ENCODE measurements around the gene ADCY2.

The ADCY2 gene

GRCh38 chr5:7846327-7846726 lies 450.4 kb downstream of the ADCY2 start (continued):
- TF ChIP-seq ZNF280C (tag by site-specific recombination; IDR thresholded peaks at IDR 0.05) (no peak), ZNF529 (tag by site-specific recombination; IDR thresholded peaks at IDR 0.05; ENCODE audit: insufficient replicate concordance) (no peak), ZNF48 (tag by site-specific recombination; IDR thresholded peaks at IDR 0.05) (no peak), ZNF366 (tag by site-specific recombination; conservative IDR thresholded peaks at IDR 0.05) (no peak)

- ChIA-PET CTCF (interaction anchor here (3.3 kb wide), 1 partner anchor 9 kb away, joined by 29 read pairs; no protein-coding TSS in a partner anchor), POLR2A (no interaction called here)
- Histone ChIP-seq H3K36me3 (ENCODE audit: control insufficient read depth in 2 of 2, insufficient read depth in 1 of 2, low read length in 2 of 2) (no peaks in the 10 kb centered on the region), H3K4me3 (ENCODE audit: low read depth, low read length) (no peak overlapping the region), H3K9me3 (ENCODE audit: control insufficient read depth, insufficient read depth, low read depth, low read length) (no peaks in the 10 kb centered on the region), H3K4me1 (ENCODE audit: control insufficient read depth, insufficient read depth, low read length) (no peaks in the 10 kb centered on the region), H3K27ac (ENCODE audit: extremely low read depth, low read depth, low read length) (no peak overlapping the region)
- no peak for TF ChIP-seq ZNF26 (tag by site-specific recombination; IDR thresholded peaks at IDR 0.05)
- TF ChIP-seq INSM2 (tag by site-specific recombination; IDR thresholded peaks at IDR 0.05): 0 out of 2 replicates have a peak, but pooled peaks have one; percentile 15
These were observed 452.4 kb downstream of the ADCY2 start for GRCh38 chr5:7848296-7848695.

GRCh38 chr5:7849681-7850394 lies 453.9 kb downstream of the ADCY2 start:
- peak overlapping the region; percentile 27 for H3K4me3 ChIP-seq (ENCODE audit: low read depth, low read length)
- TF ChIP-seq KLF1 (tag by site-specific recombination; IDR thresholded peaks at IDR 0.05): peak; percentile 43; the same call in 1 of the 2 replicates
- TF ChIP-seq ZNF202 (tag by site-specific recombination; IDR thresholded peaks at IDR 0.05; ENCODE audit: borderline replicate concordance): peak; percentile 67; the same call in 1 of the 2 replicates
- TF ChIP-seq ZBTB48 (tag by site-specific recombination; IDR thresholded peaks at IDR 0.05): peak; percentile 68; the same call in 1 of the 2 replicates
- TF ChIP-seq ZNF707 (tag by site-specific recombination; IDR thresholded peaks at IDR 0.05): no peak
- TF ChIP-seq YY2 (tag by site-specific recombination; IDR thresholded peaks at IDR 0.05): no peak
- no peak for TF ChIP-seq ATF2 (tag by site-specific recombination; IDR thresholded peaks at IDR 0.05; ENCODE audit: low read depth)
- no peak for TF ChIP-seq ZNF398 (tag by site-specific recombination; IDR thresholded peaks at IDR 0.05)
- peak; percentile 32; the same call in 1 of the 2 replicates for TF ChIP-seq GLIS2 (tag by site-specific recombination; IDR thresholded peaks at IDR 0.05)
- H3K36me3 ChIP-seq (ENCODE audit: control insufficient read depth in 2 of 2, insufficient read depth in 1 of 2, low read length in 2 of 2): no peaks in the 10 kb centered on the region
- CTCF ChIA-PET: interaction anchor here (0.7 to 1.2 kb wide), 4 partner anchors 11 to 957 kb away, joined by 3 to 4 read pairs (median 4); no protein-coding TSS in a partner anchor
- no peaks in the 10 kb centered on the region; the same call in 1 of the 2 replicates for H3K9me3 ChIP-seq (ENCODE audit: control insufficient read depth, insufficient read depth, low read depth, low read length)
- POLR2A ChIA-PET: interaction anchor here (0.7 to 2.4 kb wide), 2 partner anchors 19 to 1778 kb away, joined by 3 to 14 read pairs; partner anchors contain the start of genes FASTKD3 and MTRR
- H3K4me1 ChIP-seq (ENCODE audit: control insufficient read depth, insufficient read depth, low read length): no peaks in the 10 kb centered on the region
- no peak overlapping the region for H3K27ac ChIP-seq (ENCODE audit: extremely low read depth, low read depth, low read length)

All from HEK293 (cell line).